Thyroid gland (tissue), 4 donors: ENCODE data around the gene TMEM266. TPM values are rescaled to one million over a fixed set of nuclear protein-coding genes. Genes with fewer than 3 reads are reported as not detected.
A peak's percentile ranks its signal among the peaks of the same experiment; 100 is the strongest.

ENCODE experiments used
- DNase-seq, 2 donors: peaks; one replicate each; pipeline ENCODE4 v3.0.0-alpha.2; 2019
- H3K27ac ChIP-seq, 3 donors: fragments of 200-600 bp; sonication (generic); 1 replicate in 2 of 3; 2 replicates in 1 of 3; pipeline ENCODE4 v1.5.1; 2016 to 2019; ENCODE audit warnings: mild to moderate bottlenecking in 1 of 3, moderate library complexity in 1 of 3
- H3K27me3 ChIP-seq: fragments of 200-600 bp; sonication (generic); one replicate; pipeline ENCODE4 v1.5.1; 2019
- H3K36me3 ChIP-seq, 2 donors: fragments of 200-600 bp; sonication (generic); one replicate each; pipeline ENCODE4 v1.5.1; 2016 to 2019
- H3K4me1 ChIP-seq, 2 donors: fragments of 200-600 bp; sonication (generic); one replicate each; pipeline ENCODE4 v1.5.1; 2017 to 2019
- H3K4me3 ChIP-seq, 3 donors: fragments of 200-600 bp; sonication (generic); replicated peaks in 1 of 3; 1 replicate in 2 of 3; 2 replicates in 1 of 3; pipeline ENCODE4 v1.5.1; 2016; ENCODE audit warnings: mild to moderate bottlenecking in 1 of 3
- H3K9me3 ChIP-seq: fragments of 200-600 bp; sonication (generic); one replicate; pipeline ENCODE4 v1.5.1; 2017
- POLR2A ChIP-seq, 2 donors: fragments of 450-650 bp; IDR thresholded peaks; one replicate each; pipeline ENCODE4 v1.6.1; 2017; ENCODE audit warnings: antibody characterized with exemption in 2 of 2, mild to moderate bottlenecking in 2 of 2, moderate library complexity in 1 of 2
- WGBS, 2 donors: methylation state at CpG; one replicate each; pipeline ENCODE4 v1.1.5; 2017; 5-methylcytosine and 5-hydroxymethylcytosine counted together
- intact Hi-C: fragments of 100-400 bp; cut with DNase I; formaldehyde crosslinking; loops from one replicate; pipeline ENCODE4 v1.15.1; 2023
- total RNA-seq, 4 donors: library from RNA; depleted of rRNA; stranded (reverse); fragments of >200 nt; gene quantifications; one replicate each; pipeline ENCODE4 v1.2.3, GENCODE V29; 2016
- TF ChIP-seq, protein P1 (sequence below), 6 experiments: fragments of 200-600 bp in 3 of 6; fragments of 450-650 bp in 3 of 6; sonication (generic) in 3 of 6; IDR thresholded peaks; one replicate each; pipeline ENCODE4 v1.5.1; 2016 to 2019; ENCODE audit warnings: antibody characterized with exemption in 6 of 6, mild to moderate bottlenecking in 2 of 6, inconsistent platforms in 1 of 6, moderate library complexity in 1 of 6

Gene TMEM266
- total RNA-seq, 4 donors from 2014 or later = not detected

DNA sequence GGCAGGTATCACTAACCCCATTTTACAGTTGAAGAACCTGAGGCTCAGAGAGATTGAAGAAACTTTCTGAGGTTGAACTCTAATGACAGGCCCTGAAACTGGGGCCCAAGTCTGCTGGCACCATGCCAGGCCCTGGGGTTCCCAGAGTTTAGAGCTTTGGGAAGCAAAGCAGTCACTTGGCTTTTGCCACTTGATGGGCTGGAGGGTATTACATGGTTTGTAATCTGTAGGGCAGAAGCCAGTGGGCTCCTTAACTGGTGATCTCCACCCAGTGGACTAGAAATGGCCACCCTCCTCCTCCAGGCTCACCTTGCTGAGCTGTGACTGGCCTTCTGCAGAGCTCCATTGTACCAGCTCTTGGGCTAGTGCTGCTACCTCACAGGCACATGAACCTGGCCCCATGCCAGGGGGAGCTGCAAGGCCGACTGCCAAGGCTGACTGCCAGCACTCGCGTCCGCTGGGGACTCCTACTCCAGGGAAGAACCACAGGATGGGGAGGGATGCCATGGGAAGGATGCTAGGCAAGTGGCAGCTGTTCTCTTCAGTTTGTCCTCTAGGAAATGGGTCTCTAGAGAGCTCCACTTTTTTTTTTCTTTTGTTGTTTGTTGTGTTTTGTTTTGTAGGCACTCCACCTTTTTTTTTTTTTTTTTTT, 146.7 kb downstream of the TMEM266 start:
- intact Hi-C loops = no loop called here
- TF ChIP-seq POLR2A (IDR thresholded peaks at IDR 0.05) = no peak
- TF ChIP-seq, protein P1, sequence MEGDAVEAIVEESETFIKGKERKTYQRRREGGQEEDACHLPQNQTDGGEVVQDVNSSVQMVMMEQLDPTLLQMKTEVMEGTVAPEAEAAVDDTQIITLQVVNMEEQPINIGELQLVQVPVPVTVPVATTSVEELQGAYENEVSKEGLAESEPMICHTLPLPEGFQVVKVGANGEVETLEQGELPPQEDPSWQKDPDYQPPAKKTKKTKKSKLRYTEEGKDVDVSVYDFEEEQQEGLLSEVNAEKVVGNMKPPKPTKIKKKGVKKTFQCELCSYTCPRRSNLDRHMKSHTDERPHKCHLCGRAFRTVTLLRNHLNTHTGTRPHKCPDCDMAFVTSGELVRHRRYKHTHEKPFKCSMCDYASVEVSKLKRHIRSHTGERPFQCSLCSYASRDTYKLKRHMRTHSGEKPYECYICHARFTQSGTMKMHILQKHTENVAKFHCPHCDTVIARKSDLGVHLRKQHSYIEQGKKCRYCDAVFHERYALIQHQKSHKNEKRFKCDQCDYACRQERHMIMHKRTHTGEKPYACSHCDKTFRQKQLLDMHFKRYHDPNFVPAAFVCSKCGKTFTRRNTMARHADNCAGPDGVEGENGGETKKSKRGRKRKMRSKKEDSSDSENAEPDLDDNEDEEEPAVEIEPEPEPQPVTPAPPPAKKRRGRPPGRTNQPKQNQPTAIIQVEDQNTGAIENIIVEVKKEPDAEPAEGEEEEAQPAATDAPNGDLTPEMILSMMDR (IDR thresholded peaks at IDR 0.05) = no peak
- Histone ChIP-seq H3K27me3 (no peaks in the 10 kb centered on the region), H3K4me3 (no peak overlapping the region), H3K4me1 (no peaks in the 10 kb centered on the region), H3K9me3 (no peaks in the 10 kb centered on the region), H3K27ac (no peak overlapping the region), H3K36me3 (peaks cover 0 to under 1% of the 10 kb centered on the region in 2 donors)
- DNase-seq = peak; percentile 92 to 94
- 22 to 39% methylated on average over 4 of the region's 4 CpGs for WGBS, 2 donors

DNA sequence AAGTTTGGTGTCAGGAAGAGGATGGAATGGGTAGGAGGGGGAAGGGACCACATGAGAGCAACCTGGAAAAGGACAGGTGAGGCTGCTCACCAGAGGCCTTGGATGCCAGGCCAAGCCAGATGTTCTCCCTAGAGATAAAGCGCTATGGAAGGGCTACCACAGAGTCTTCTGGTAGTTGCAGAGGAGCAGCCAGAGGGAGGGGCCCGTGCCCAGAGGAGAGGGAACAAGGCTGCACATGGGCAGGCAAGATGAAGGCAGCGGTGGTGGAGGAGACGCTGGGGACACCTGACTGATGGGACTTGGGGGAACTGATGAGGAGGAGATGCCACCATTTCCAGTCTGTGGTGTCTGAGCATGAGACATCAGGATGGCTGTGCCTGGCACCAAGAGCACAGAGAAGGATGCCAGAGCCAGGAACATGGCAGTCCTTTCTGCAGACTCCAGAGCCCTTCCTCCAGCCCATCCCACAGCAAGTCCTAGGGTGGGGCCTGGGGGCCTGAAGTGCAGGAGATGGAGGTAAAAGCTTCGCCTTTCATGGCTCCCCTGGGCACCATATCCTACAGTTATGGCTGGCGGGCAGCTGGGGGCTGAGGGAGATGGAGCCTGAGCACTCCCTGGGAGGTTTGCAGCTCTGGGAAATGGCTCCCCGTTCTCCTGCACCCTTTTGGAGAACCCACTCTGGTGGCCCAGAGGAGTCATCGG, 148.4 kb downstream of the TMEM266 start:
- TF ChIP-seq, protein P1 (IDR thresholded peaks at IDR 0.05) = no peak
- no peak for TF ChIP-seq POLR2A (IDR thresholded peaks at IDR 0.05)
- Histone ChIP-seq H3K27ac (no peak overlapping the region), H3K36me3 (peaks cover 0 to 5% of the 10 kb centered on the region in 2 donors), H3K9me3 (no peaks in the 10 kb centered on the region), H3K4me1 (no peaks in the 10 kb centered on the region), H3K4me3 (no peak overlapping the region), H3K27me3 (no peaks in the 10 kb centered on the region)
- WGBS, 2 donors = 96% methylated on average over 6 to 8 of the region's 8 CpGs
- intact Hi-C loops = no loop called here
- DNase-seq = no peak

DNA sequence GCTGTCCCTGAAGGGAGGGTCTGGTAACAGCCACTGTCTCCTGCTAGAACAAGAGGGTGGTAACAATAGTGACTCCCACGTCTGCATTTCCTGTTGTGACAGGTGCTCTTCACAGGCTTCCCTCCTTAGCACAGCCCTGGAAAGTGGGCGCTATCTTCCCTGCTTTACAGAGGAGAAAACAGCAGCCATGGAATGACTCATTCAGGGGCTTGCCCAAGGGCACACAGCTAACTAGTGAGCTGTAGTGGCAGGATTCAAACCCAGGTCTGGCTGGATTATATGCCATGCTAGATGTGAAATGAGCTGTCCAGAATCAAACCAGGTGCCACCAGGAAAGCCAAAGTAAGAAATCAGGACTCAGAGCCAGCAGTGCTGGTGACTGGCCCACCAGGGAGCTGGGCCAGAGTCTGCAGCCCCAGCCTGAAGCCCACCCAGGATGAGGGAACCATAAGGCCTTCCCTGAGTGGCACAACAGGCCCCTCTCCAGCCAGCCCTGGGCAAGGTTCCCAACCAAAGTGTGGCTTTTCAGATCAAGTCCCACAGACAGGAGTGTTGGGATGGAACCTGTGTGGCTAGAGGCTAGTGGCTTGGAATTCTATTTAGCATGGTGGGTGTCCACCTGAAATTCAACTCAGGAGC, 149.1 kb downstream of the TMEM266 start:
- H3K9me3 ChIP-seq = no peaks in the 10 kb centered on the region
- intact Hi-C loops = no loop called here
- no peak for TF ChIP-seq POLR2A (IDR thresholded peaks at IDR 0.05)
- TF ChIP-seq, protein P1 (IDR thresholded peaks at IDR 0.05) = no peak
- no peak overlapping the region for H3K4me3 ChIP-seq
- H3K27me3 ChIP-seq = no peaks in the 10 kb centered on the region
- H3K27ac ChIP-seq = no peak overlapping the region
- H3K4me1 ChIP-seq = no peaks in the 10 kb centered on the region
- no peak for DNase-seq
- peaks cover 0 to 5% of the 10 kb centered on the region in 2 donors for H3K36me3 ChIP-seq
- 80 to 84% methylated on average over 1 to 2 of the region's 2 CpGs for WGBS, 2 donors

DNA sequence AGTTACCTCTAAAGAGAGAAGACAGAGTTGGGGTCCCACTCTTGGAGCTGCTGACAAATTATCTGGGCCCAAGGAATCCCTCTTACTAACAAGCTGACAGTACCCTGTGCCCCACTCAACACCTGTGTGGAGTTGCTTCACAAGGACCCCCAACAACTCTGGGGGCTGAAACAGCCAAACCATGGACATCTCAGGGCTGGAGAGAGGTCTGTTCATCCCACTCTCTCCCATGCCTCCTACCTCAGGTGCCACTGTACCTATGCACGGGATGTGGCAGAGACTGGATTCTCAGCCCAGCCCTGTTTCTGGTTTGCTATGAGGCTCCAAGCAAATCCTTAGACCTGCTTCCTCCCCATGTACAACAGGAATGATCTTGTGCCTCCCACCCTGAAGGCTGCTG, 149.7 kb downstream of the TMEM266 start:
- no peaks in the 10 kb centered on the region for H3K27me3 ChIP-seq
- 100% methylated on average over 1 of the region's 1 CpG for WGBS, 2 donors
- no peak for TF ChIP-seq POLR2A (IDR thresholded peaks at IDR 0.05)
- TF ChIP-seq, protein P1 (IDR thresholded peaks at IDR 0.05) = no peak
- no peaks in the 10 kb centered on the region for H3K4me1 ChIP-seq
- H3K27ac ChIP-seq = no peak overlapping the region
- no peak for DNase-seq
- H3K9me3 ChIP-seq = no peaks in the 10 kb centered on the region
- H3K36me3 ChIP-seq = peaks cover 0 to 5% of the 10 kb centered on the region in 2 donors
- no peak overlapping the region for H3K4me3 ChIP-seq
- intact Hi-C loops = no loop called here

DNA sequence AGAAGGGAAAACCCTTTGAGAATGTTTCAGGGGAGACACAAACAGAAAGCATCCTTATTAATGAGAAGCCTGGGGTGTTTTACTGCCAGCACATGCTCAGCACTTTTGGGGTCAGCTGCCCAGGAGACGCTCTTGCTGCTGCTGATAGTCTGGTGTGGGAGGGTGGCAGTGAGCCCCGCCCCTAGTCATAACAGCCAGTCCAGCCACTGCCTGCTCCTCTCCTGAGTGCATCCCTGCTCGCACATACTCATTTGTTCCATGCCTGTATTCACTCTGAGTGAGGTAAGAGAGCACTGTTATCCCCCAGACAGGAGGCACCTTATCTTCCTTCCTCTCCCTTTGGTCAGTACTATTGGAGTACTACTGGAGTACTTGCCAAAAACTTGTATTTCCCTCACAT, 150.2 kb downstream of the TMEM266 start:
- Histone ChIP-seq H3K27me3 (no peaks in the 10 kb centered on the region), H3K4me3 (no peak overlapping the region), H3K4me1 (no peaks in the 10 kb centered on the region), H3K27ac (no peak overlapping the region), H3K9me3 (no peaks in the 10 kb centered on the region), H3K36me3 (peaks cover 0 to 5% of the 10 kb centered on the region in 2 donors)
- WGBS, 2 donors = 91 to 100% methylated on average over 3 of the region's 3 CpGs
- no peak for TF ChIP-seq POLR2A (IDR thresholded peaks at IDR 0.05)
- TF ChIP-seq, protein P1 (IDR thresholded peaks at IDR 0.05) = no peak
- no peak for DNase-seq
- intact Hi-C loops = no loop called here
